Endodermal cell (in vitro differentiated cells): ENCODE data around the gene DNAH1. TPM values are rescaled to one million over a fixed set of nuclear protein-coding genes. Genes with fewer than 3 reads are reported as not detected.

Experiments
- DNase-seq: peaks from one replicate; pipeline ENCODE4 v3.0.0-alpha.2; 2017
- H3K27ac ChIP-seq: 2 replicates; pipeline ENCODE4 v1.5.1; 2013; ENCODE audit warnings: mild to moderate bottlenecking, low read depth, low read length, moderate library complexity
- H3K27me3 ChIP-seq: 2 replicates; pipeline ENCODE4 v1.6.1; 2013; ENCODE audit warnings: mild to moderate bottlenecking, low read length, moderate library complexity; ENCODE audit not compliant: insufficient read depth, control insufficient read depth, poor library complexity, severe bottlenecking
- H3K36me3 ChIP-seq: 2 replicates; pipeline ENCODE4 v1.7.0; 2013; ENCODE audit warnings: mild to moderate bottlenecking, low read length, moderate library complexity; ENCODE audit not compliant: control insufficient read depth, insufficient read depth
- H3K4me1 ChIP-seq: one replicate; pipeline ENCODE4 v1.7.0; 2013; ENCODE audit warnings: low read length; ENCODE audit not compliant: control insufficient read depth, insufficient read depth
- H3K4me3 ChIP-seq: 2 replicates; pipeline ENCODE4 v1.5.1; 2013; ENCODE audit warnings: mild to moderate bottlenecking, low read length, moderate library complexity
- H3K9ac ChIP-seq: 2 replicates; pipeline ENCODE4 v1.6.1; 2013; ENCODE audit warnings: mild to moderate bottlenecking, low read length, moderate library complexity; ENCODE audit not compliant: poor library complexity, severe bottlenecking; ENCODE audit errors: extremely low read depth
- H3K9me3 ChIP-seq: 2 replicates; pipeline ENCODE4 v1.6.1; 2013; ENCODE audit warnings: mild to moderate bottlenecking, low read length, moderate library complexity; ENCODE audit not compliant: control insufficient read depth
- H3K27ac Mint-ChIP-seq: 2 replicates; pipeline ENCODE4 v1.8.0; 2020; ENCODE audit warnings: mixed read lengths
- H3K27me3 Mint-ChIP-seq: 2 replicates; pipeline ENCODE4 v1.8.0; 2021; ENCODE audit warnings: mild to moderate bottlenecking, mixed read lengths; ENCODE audit not compliant: insufficient read depth
- H3K36me3 Mint-ChIP-seq: 2 replicates; pipeline ENCODE4 v1.8.0; 2020; ENCODE audit warnings: low read depth, mixed read lengths
- H3K4me1 Mint-ChIP-seq: 2 replicates; pipeline ENCODE4 v1.8.0; 2020; ENCODE audit warnings: mixed read lengths
- H3K4me3 Mint-ChIP-seq: 2 replicates; pipeline ENCODE4 v1.8.0; 2020; ENCODE audit warnings: mild to moderate bottlenecking, moderate library complexity, mixed read lengths
- H3K9me3 Mint-ChIP-seq: 2 replicates; pipeline ENCODE4 v1.8.0; 2020; ENCODE audit warnings: mild to moderate bottlenecking, mixed read lengths
- CTCF ChIP-seq: fragments of 200-600 bp; sonication (generic); conservative IDR thresholded peaks from 2 replicates; pipeline ENCODE4 v1.5.0; 2021; ENCODE audit warnings: antibody characterized with exemption, mild to moderate bottlenecking
- WGBS, 2 experiments: methylation state at CpG; one replicate each; pipeline versions ENCODE4 v1.1.5 to v1.1.7; 2013; ENCODE audit warnings: missing lambda C conversion rate in 2 of 2, mixed read lengths in 1 of 2; ENCODE audit not compliant: insufficient coverage in 1 of 2, insufficient read length in 1 of 2; 5-methylcytosine and 5-hydroxymethylcytosine counted together
- total RNA-seq, 2 donors: library from RNA; stranded (reverse); fragmentation: NEBNext Ultra II Directional in 1 of 2; extraction: Animal tissue kit (Norgen Biotek cat#: 25700) in 1 of 2; gene quantifications; 2 replicates in 1 of 2; 3 replicates in 1 of 2; pipeline ENCODE4 v1.2.1, GENCODE V29; 2021

Gene DNAH1
- total RNA-seq, 2 donors from 2014 or later = 4.9 to 5.5 TPM

- H3K27ac Mint-ChIP-seq = no peak overlapping the region
- H3K36me3 ChIP-seq = no peaks in the 10 kb centered on the region
- H3K9me3 Mint-ChIP-seq = no peaks in the 10 kb centered on the region
- WGBS, 2 experiments = 89 to 92% methylated on average over 11 to 12 of the region's 12 CpGs
- no peaks in the 10 kb centered on the region for H3K9me3 ChIP-seq
- H3K9ac ChIP-seq = no peak overlapping the region
- TF ChIP-seq CTCF = no peak
- no peaks in the 10 kb centered on the region for H3K27me3 ChIP-seq
- H3K27ac ChIP-seq = no peak overlapping the region
- no peaks in the 10 kb centered on the region for H3K4me1 ChIP-seq
- H3K4me3 Mint-ChIP-seq = no peak overlapping the region
- no peaks in the 10 kb centered on the region for H3K27me3 Mint-ChIP-seq
- DNase-seq = no peak
- H3K36me3 Mint-ChIP-seq = no peaks in the 10 kb centered on the region
- no peak overlapping the region for H3K4me3 ChIP-seq
- H3K4me1 Mint-ChIP-seq = no peaks in the 10 kb centered on the region
Observed at GRCh38 chr3:52354676-52355075, 38.6 kb downstream of the DNAH1 start.

GRCh38 chr3:52355526-52355925, 39.4 kb downstream of the DNAH1 start:
- Histone ChIP-seq H3K9ac (no peak overlapping the region), H3K4me3 (no peak overlapping the region), H3K9me3 (no peaks in the 10 kb centered on the region), H3K4me1 (no peaks in the 10 kb centered on the region), H3K36me3 (no peaks in the 10 kb centered on the region), H3K27me3 (no peaks in the 10 kb centered on the region), H3K27ac (no peak overlapping the region)
- Mint-ChIP-seq H3K27ac (no peak overlapping the region), H3K36me3 (no peaks in the 10 kb centered on the region), H3K9me3 (no peaks in the 10 kb centered on the region), H3K4me3 (no peak overlapping the region), H3K27me3 (no peaks in the 10 kb centered on the region), H3K4me1 (no peaks in the 10 kb centered on the region)
- WGBS, 2 experiments = 90 to 93% methylated on average over 5 to 11 of the region's 11 CpGs
- TF ChIP-seq CTCF = no peak
- DNase-seq = no peak

GRCh38 chr3:52356126-52356525, 40.0 kb downstream of the DNAH1 start:
- no peak overlapping the region for H3K27ac Mint-ChIP-seq
- H3K4me1 Mint-ChIP-seq = no peaks in the 10 kb centered on the region
- no peaks in the 10 kb centered on the region for H3K27me3 Mint-ChIP-seq
- no peak overlapping the region for H3K4me3 Mint-ChIP-seq
- no peak for DNase-seq
- no peaks in the 10 kb centered on the region for H3K36me3 Mint-ChIP-seq
- WGBS, 2 experiments = 91 to 100% methylated on average over 1 to 4 of the region's 4 CpGs
- no peak for TF ChIP-seq CTCF
- H3K4me3 ChIP-seq = no peak overlapping the region
- H3K27me3 ChIP-seq = no peaks in the 10 kb centered on the region
- H3K4me1 ChIP-seq = no peaks in the 10 kb centered on the region
- H3K9me3 Mint-ChIP-seq = no peaks in the 10 kb centered on the region
- H3K9ac ChIP-seq = no peak overlapping the region
- no peaks in the 10 kb centered on the region for H3K9me3 ChIP-seq
- no peak overlapping the region for H3K27ac ChIP-seq
- H3K36me3 ChIP-seq = no peaks in the 10 kb centered on the region
